HL-60 (cell line): ENCODE measurements around the gene KYNU.

Experiments used
- POLR2AphosphoS5 ChIP-seq: IDR thresholded peaks from 2 replicates; pipeline ENCODE4 v1.6.1; 2012; ENCODE audit warnings: low read depth
- SPI1 ChIP-seq: IDR thresholded peaks from 2 replicates; pipeline ENCODE4 v1.6.1; 2012; ENCODE audit warnings: low read depth, mild to moderate bottlenecking, borderline replicate concordance
- TF ChIP-seq, protein P1 (sequence below): IDR thresholded peaks from one replicate; pipeline ENCODE4 v1.5.1; 2011; ENCODE audit warnings: low read length, control low read depth, inconsistent platforms; ENCODE audit not compliant: insufficient read depth
- TF ChIP-seq, protein P2 (sequence below): IDR thresholded peaks from 2 replicates; pipeline ENCODE4 v1.6.1; 2012; ENCODE audit warnings: low read depth; ENCODE audit not compliant: insufficient replicate concordance

DNA sequence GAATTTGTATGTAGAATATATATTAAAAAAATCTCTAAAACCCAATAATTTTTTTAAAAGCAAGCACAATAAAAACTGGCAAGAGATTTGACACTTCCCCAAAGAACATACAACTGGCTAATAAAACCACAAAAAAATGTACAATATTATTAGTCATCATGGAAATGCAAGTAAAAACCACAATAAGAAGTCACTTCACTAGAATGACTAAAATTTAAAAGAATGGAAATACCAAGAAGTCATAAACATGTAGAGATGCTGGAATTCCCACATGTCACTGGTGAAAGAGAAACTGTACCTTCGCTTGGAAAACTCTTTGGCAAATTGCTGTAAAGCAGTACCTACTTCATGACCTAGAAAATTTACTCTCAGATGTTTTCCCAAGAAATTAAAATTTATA is 43.4 kb upstream of the KYNU start:
- TF ChIP-seq, protein P1, sequence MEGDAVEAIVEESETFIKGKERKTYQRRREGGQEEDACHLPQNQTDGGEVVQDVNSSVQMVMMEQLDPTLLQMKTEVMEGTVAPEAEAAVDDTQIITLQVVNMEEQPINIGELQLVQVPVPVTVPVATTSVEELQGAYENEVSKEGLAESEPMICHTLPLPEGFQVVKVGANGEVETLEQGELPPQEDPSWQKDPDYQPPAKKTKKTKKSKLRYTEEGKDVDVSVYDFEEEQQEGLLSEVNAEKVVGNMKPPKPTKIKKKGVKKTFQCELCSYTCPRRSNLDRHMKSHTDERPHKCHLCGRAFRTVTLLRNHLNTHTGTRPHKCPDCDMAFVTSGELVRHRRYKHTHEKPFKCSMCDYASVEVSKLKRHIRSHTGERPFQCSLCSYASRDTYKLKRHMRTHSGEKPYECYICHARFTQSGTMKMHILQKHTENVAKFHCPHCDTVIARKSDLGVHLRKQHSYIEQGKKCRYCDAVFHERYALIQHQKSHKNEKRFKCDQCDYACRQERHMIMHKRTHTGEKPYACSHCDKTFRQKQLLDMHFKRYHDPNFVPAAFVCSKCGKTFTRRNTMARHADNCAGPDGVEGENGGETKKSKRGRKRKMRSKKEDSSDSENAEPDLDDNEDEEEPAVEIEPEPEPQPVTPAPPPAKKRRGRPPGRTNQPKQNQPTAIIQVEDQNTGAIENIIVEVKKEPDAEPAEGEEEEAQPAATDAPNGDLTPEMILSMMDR = no peak
- TF ChIP-seq POLR2AphosphoS5 (no peak), SPI1 (no peak)
- TF ChIP-seq, protein P2, sequence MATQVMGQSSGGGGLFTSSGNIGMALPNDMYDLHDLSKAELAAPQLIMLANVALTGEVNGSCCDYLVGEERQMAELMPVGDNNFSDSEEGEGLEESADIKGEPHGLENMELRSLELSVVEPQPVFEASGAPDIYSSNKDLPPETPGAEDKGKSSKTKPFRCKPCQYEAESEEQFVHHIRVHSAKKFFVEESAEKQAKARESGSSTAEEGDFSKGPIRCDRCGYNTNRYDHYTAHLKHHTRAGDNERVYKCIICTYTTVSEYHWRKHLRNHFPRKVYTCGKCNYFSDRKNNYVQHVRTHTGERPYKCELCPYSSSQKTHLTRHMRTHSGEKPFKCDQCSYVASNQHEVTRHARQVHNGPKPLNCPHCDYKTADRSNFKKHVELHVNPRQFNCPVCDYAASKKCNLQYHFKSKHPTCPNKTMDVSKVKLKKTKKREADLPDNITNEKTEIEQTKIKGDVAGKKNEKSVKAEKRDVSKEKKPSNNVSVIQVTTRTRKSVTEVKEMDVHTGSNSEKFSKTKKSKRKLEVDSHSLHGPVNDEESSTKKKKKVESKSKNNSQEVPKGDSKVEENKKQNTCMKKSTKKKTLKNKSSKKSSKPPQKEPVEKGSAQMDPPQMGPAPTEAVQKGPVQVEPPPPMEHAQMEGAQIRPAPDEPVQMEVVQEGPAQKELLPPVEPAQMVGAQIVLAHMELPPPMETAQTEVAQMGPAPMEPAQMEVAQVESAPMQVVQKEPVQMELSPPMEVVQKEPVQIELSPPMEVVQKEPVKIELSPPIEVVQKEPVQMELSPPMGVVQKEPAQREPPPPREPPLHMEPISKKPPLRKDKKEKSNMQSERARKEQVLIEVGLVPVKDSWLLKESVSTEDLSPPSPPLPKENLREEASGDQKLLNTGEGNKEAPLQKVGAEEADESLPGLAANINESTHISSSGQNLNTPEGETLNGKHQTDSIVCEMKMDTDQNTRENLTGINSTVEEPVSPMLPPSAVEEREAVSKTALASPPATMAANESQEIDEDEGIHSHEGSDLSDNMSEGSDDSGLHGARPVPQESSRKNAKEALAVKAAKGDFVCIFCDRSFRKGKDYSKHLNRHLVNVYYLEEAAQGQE = no peak
